ENCODE results near the gene TPH2. TPM values are rescaled to one million over a fixed set of nuclear protein-coding genes. Genes with fewer than 3 reads are reported as not detected.

The TPH2 gene
- total and polyA plus RNA-seq, 2 experiments from 2014 or later = not detected

- no peak overlapping the region for H3K9ac ChIP-seq
These were observed 132.4 kb downstream of the TPH2 start for GRCh38 chr12:72071030-72071429.

DNA sequence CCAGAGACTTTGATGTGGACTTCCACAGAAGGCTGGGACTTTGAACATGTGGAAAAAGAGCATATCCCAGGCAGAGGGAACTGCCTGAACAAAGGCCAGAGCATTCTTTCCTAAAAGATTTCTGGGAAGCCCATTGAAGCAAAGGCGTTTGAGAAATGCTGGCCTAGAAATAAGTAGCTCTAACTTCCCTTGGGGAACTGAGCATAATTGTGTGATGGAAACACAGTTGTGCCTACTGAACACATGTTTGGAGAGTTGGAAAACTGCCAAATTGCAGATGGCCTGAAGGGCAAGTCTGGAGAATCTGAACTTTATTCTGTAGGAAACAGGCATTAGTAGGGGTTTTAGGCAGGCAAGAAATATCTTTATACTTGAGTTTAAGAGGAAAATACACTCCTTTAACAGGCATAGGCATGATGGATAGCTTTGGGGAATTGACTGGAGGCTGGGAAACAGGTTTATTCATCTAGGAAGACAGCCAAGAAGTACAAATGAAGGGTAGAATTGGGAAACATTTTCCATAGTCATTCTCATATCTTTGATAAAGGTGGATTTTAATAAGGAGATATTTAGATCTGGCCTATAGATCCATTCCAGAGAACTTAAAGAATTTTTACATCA, 134.1 kb downstream of the TPH2 start:
- no peaks in the 10 kb centered on the region for H4K20me1 ChIP-seq (ENCODE audit: insufficient read depth)
- no peaks in the 10 kb centered on the region for H3K79me2 ChIP-seq (ENCODE audit: insufficient read depth)
- H3K36me3 ChIP-seq (ENCODE audit: low read depth) = no peaks in the 10 kb centered on the region
- H3K9me2 ChIP-seq (ENCODE audit: insufficient read depth) = no peaks in the 10 kb centered on the region
- no peak for DNase-seq
- H3K27me3 ChIP-seq (replicated peaks; ENCODE audit: insufficient read depth) = no peaks in the 10 kb centered on the region
- no peak overlapping the region for H2AFZ ChIP-seq
- no peaks in the 10 kb centered on the region for H3K4me1 ChIP-seq (ENCODE audit: insufficient read depth)
- no peak overlapping the region for H3K27ac ChIP-seq
- no peak overlapping the region for H3K4me3 ChIP-seq
- no peak for TF ChIP-seq EZH2phosphoT487 (IDR thresholded peaks at IDR 0.05; ENCODE audit: insufficient read depth, low read depth)
- no peak for TF ChIP-seq EZH2 (IDR thresholded peaks at IDR 0.05; ENCODE audit: insufficient read depth, poor library complexity, severe bottlenecking)
- in situ Hi-C loops (cut with MboI) = no loop called here
- no peak overlapping the region for H3K4me2 ChIP-seq (ENCODE audit: unreplicated experiment)
- H3F3A ChIP-seq (ENCODE audit: insufficient read depth) = no peaks in the 10 kb centered on the region
- H3K9me3 ChIP-seq (ENCODE audit: low read depth) = no peaks in the 10 kb centered on the region
- WGBS, 2 experiments (ENCODE audit: low coverage in 1 of 2, low lambda C conversion rate in 2 of 2, missing lambda C conversion rate in 2 of 2) = 0% methylated on average over 1 of the region's 1 CpG
- no peak overlapping the region for H3K9ac ChIP-seq

More at GRCh38 chr12:72071030-72071429, 132.4 kb downstream of the TPH2 start:
- no peak overlapping the region for H3K4me2 ChIP-seq (ENCODE audit: unreplicated experiment)
- no peaks in the 10 kb centered on the region for H3K4me1 ChIP-seq (ENCODE audit: insufficient read depth)
- no peak overlapping the region for H3K4me3 ChIP-seq
- no peak overlapping the region for H3K27ac ChIP-seq
- in situ Hi-C loops (cut with MboI) = no loop called here
- H3K9me2 ChIP-seq (ENCODE audit: insufficient read depth) = no peaks in the 10 kb centered on the region
- no peaks in the 10 kb centered on the region for H3K9me3 ChIP-seq (ENCODE audit: low read depth)
- no peak overlapping the region for H2AFZ ChIP-seq
- no peaks in the 10 kb centered on the region for H3K27me3 ChIP-seq (replicated peaks; ENCODE audit: insufficient read depth)
- 4% methylated on average over 2 of the region's 2 CpGs for WGBS, 2 experiments (ENCODE audit: low coverage in 1 of 2, low lambda C conversion rate in 2 of 2, missing lambda C conversion rate in 2 of 2)
- DNase-seq = no peak
- no peaks in the 10 kb centered on the region for H3K79me2 ChIP-seq (ENCODE audit: insufficient read depth)
- H4K20me1 ChIP-seq (ENCODE audit: insufficient read depth) = no peaks in the 10 kb centered on the region
- no peak for TF ChIP-seq EZH2 (IDR thresholded peaks at IDR 0.05; ENCODE audit: insufficient read depth, poor library complexity, severe bottlenecking)
- no peak for TF ChIP-seq EZH2phosphoT487 (IDR thresholded peaks at IDR 0.05; ENCODE audit: insufficient read depth, low read depth)
- no peaks in the 10 kb centered on the region for H3K36me3 ChIP-seq (ENCODE audit: low read depth)
- H3F3A ChIP-seq (ENCODE audit: insufficient read depth) = no peaks in the 10 kb centered on the region

DNA sequence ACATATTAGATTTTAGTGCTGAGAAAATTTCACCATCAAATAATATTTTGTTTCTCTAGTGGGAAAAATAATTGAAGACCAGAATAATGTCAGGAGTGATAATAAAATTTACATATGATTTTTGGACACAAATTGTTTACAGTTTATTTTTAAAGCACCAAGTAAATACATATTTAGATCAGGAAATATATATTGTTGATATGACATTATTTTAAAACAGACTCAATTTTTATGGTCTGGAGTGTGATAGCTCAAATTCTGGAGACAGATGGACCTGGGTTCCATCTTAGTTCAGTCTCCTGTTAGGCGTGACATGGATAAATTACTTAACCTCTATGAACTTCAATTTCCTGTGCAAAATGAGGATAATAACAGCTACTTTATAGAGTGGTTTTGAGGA, 135.4 kb downstream of the TPH2 start:
- Histone ChIP-seq H3K4me2 (ENCODE audit: unreplicated experiment) (no peak overlapping the region), H3K27ac (no peak overlapping the region), H3K4me3 (no peak overlapping the region), H2AFZ (no peak overlapping the region), H3K9ac (no peak overlapping the region), H3K9me2 (ENCODE audit: insufficient read depth) (no peaks in the 10 kb centered on the region), H3F3A (ENCODE audit: insufficient read depth) (no peaks in the 10 kb centered on the region), H4K20me1 (ENCODE audit: insufficient read depth) (no peaks in the 10 kb centered on the region), H3K9me3 (ENCODE audit: low read depth) (no peaks in the 10 kb centered on the region), H3K27me3 (replicated peaks; ENCODE audit: insufficient read depth) (no peaks in the 10 kb centered on the region), H3K36me3 (ENCODE audit: low read depth) (no peaks in the 10 kb centered on the region), H3K4me1 (ENCODE audit: insufficient read depth) (no peaks in the 10 kb centered on the region), H3K79me2 (ENCODE audit: insufficient read depth) (no peaks in the 10 kb centered on the region)
- 23 to 41% methylated on average over 1 of the region's 1 CpG for WGBS, 2 experiments (ENCODE audit: low coverage in 1 of 2, low lambda C conversion rate in 2 of 2, missing lambda C conversion rate in 2 of 2)
- no peak for TF ChIP-seq EZH2 (IDR thresholded peaks at IDR 0.05; ENCODE audit: insufficient read depth, poor library complexity, severe bottlenecking)
- TF ChIP-seq EZH2phosphoT487 (IDR thresholded peaks at IDR 0.05; ENCODE audit: insufficient read depth, low read depth) = no peak
- DNase-seq = no peak
- in situ Hi-C loops (cut with MboI) = no loop called here

- H3K4me2 ChIP-seq (ENCODE audit: unreplicated experiment) = no peak overlapping the region
- TF ChIP-seq EZH2phosphoT487 (IDR thresholded peaks at IDR 0.05; ENCODE audit: insufficient read depth, low read depth) (no peak), EZH2 (IDR thresholded peaks at IDR 0.05; ENCODE audit: insufficient read depth, poor library complexity, severe bottlenecking) (no peak)
- H3K27ac ChIP-seq = no peak overlapping the region
- no peak overlapping the region for H3K4me3 ChIP-seq
- H4K20me1 ChIP-seq (ENCODE audit: insufficient read depth) = no peaks in the 10 kb centered on the region
- no peaks in the 10 kb centered on the region for H3K27me3 ChIP-seq (replicated peaks; ENCODE audit: insufficient read depth)
- H3K36me3 ChIP-seq (ENCODE audit: low read depth) = no peaks in the 10 kb centered on the region
- no peaks in the 10 kb centered on the region for H3K79me2 ChIP-seq (ENCODE audit: insufficient read depth)
- H3K9ac ChIP-seq = no peak overlapping the region
- WGBS, 2 experiments (ENCODE audit: low coverage in 1 of 2, low lambda C conversion rate in 2 of 2, missing lambda C conversion rate in 2 of 2) = 3 to 13% methylated on average over 3 of the region's 3 CpGs
- in situ Hi-C loops (cut with MboI) = no loop called here
- H2AFZ ChIP-seq = no peak overlapping the region
- no peaks in the 10 kb centered on the region for H3K4me1 ChIP-seq (ENCODE audit: insufficient read depth)
- H3K9me2 ChIP-seq (ENCODE audit: insufficient read depth) = no peaks in the 10 kb centered on the region
- no peaks in the 10 kb centered on the region for H3F3A ChIP-seq (ENCODE audit: insufficient read depth)
- DNase-seq = no peak
- H3K9me3 ChIP-seq (ENCODE audit: low read depth) = no peaks in the 10 kb centered on the region
These were observed 136.3 kb downstream of the TPH2 start for GRCh38 chr12:72074956-72075355.
